HG03460 (cell line): ENCODE results near the gene FER1L5.
"Not testable (repeated sequence)": the region's sequence is repeated elsewhere in the genome, so short reads cannot be mapped to it uniquely, and the experiment has no call there.

ENCODE experiments used
- ATAC-seq: cut with Tn5 transposase; IDR thresholded peaks from one replicate; pipeline ENCODE4 v1.9.1; 2021; ENCODE audit not compliant: unreplicated experiment

FER1L5 gene

DNA sequence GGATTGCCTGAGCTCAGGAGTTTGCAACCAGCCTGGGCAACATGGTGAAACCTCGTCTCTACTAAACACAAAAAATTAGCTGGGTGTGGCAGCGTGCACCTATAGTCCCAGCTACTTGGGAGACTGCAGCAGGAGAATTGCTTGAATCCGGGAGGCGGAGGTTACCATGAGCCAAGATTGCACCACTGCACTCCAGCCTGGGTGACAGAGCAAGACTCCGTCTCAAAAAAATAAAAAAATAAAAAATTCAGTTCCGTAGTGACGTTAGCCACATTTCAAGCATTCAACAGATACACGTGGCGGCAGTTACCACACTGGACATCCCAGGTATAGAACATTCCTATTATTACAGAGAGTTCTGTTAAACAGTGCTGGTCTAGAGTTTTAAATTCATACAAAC, 8.9 kb upstream of the FER1L5 start:
- no peak for ATAC-seq

DNA sequence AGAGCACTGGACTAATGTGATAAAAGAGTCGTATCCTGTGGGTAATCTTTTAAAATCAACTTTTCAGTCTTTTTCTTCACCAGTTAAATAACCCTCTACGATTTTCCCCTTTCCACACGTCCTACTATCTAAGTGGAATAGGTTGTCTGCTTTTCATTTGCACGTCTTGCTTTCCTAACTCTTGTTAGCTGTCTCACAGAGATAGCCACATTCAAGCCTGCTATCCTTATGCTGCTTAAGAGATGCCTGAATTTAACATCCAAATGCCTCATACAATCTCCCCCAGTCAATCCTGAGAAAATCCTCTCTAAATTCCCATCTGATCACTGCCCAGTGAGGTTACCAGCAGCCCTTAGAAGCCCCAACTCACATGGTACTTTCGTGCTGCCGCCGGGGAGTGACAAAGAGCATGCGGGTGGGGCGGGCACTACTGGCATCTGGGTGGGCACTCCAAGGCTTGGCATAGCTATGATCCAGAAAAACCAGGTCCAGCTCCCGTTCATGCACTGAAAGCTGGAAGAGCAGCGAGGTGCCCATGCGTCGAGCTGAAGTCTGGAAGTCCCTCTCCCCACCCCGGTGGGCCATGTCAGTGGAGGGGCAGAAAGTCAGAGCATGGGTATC, 5.9 kb upstream of the FER1L5 start:
- ATAC-seq = no peak

DNA sequence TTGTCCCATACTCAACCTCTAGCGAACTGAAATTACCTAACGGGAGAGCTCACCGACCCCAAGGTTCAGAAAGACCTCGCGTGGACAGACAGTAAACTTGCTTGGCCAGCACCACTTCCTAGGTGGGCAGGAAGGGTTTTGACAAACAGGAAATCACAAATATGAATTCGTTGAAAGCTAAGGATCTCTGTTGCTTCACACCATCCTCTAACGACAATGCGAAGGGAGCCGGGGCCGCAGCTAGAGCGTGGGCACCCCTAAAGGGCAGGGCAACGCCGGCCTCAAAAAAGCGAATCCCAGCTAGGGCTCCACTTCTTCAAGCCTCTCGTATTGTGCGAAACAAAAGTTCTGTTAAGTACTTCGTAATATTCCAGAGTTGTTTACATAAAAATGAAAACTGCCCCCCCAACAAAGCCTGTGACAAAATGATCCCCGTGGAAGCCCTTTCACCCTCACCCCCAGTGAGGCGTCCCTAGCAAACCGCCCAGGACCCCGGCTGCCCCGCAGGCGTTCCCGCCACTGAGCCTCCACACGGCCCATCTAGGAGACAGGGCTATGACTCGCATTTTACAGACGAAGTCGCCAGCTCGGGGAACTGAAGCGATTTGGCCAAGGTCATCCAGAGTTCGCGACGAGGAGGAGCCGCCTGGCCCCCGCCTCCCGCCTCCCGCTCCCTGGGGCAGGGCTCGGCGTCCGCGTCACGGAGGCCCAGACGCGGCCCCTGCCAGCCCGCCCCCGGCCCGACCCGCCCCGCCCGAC, 5.0 kb upstream of the FER1L5 start:
- peak; percentile 75 for ATAC-seq

DNA sequence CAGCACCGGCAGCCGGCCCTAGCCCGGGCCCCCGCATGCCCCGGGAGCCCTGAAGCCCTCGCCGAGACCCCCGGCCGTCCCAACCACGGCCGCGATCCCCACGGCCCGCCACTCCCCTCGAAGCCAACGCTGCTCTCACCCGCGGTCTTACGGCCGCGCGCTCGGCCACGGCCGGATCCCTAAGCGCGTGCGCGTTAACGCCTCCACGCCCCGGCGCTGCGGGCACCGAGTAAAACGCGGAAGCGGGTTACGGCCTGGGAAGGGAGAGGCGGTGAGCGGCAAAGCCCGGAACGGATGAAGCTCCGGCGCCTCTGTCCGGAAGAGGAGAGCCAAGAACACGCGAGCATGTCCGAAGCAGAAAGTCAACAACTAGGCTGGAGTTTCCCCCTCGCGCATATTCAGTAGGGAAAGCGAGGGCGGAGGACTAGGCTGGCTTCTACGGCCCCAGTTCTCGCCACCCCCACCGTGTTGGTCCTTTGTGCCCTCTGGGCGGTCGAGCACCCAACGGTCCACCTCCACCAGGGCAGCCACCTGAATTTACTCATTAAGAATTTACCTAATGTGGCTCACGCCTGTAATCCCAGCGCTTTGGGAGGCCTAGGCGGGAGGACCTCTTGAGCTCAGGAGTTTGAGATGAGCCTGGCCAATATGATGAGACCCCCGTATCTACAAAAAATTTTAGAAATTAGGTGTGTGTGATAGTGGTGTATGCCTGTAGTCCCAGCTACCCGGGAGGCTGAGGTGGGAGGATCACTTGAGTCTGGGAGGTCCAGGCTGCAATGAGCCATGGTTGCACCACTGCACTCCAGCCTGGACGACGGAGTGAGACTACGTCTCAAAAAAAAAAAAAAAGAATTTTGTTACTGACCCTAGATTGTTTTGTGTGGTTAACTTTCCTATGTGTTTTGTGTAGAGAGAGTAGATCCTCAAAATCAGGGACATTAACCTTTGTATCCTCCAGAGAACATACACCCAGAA, 4.1 kb upstream of the FER1L5 start, which contains the start of gene KANSL3:
Gene KANSL3, minus strand, starts transcription at position 169 of the 978 bp plus-strand sequence. CDS start 1,177 bp downstream, outside the sequence.
- ATAC-seq = peak; percentile 68

DNA sequence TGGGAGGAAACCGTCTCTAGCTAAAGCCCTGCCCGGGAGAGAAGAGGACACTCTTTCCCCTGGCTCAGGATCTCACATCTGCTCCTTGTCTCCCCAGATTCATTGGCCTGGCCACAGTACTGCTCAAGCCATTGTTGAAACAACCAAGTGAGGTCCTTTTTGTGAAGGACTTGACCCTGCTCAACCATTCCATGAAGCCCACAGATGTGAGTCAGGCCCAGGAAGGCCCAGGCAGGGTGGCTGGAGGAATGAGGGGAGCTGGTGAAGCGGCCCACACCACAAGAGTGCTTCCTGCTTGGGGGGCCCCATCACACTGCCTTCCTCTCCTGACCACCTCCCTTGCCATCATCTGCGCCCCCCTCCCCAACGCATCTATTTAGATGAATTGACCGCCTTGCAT, 5.1 kb downstream of the FER1L5 start:
- no peak for ATAC-seq

DNA sequence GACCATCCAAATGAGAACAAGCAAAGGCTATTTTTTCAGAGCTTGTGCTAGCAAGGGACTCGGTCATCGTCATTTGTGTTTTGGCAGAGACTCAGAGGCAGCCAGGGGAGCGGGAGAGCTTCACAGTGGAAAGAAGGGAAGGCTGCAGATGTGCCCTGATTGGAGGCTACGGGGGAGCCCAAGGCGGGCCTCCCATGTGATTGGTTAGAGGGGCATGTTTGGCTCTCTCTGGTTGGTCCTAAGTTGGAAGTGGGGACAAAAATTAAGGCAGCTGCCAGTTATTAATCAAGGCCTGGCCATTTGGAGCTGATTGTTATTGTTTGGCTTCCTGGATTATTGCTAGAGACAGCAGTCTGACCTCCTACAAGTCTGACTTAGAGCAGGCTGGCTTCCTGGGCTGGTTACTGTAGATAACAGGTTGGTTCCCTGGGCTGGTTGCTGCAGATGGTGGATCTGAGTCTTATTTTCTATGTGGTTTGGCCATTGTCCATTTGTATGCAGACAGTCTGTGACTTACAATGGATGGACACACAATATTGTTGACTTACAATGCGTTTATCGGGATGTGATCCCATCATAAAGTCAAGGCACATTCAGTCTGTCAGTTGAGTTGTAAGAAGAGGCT, 5.9 kb downstream of the FER1L5 start:
- ATAC-seq = no peak

DNA sequence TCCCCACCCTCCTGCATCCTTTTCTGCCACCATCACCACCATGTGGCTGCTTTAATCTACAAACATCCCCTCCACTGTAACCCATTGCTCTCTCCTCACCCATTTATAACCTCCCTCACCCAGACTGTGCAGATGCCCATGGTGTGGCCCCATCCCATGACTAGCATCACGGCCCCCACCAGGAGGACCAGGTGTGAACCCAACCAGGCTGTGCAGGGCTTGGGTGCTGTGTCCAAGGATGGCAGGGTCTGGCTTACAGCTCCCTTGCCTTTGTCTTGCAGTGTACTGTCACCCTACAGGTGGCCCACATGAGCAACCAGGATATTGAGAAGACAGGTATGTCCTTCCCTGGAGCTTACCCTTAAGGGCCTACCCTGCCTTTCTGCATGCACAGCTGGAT, 6.8 kb downstream of the FER1L5 start:
- ATAC-seq = no peak

DNA sequence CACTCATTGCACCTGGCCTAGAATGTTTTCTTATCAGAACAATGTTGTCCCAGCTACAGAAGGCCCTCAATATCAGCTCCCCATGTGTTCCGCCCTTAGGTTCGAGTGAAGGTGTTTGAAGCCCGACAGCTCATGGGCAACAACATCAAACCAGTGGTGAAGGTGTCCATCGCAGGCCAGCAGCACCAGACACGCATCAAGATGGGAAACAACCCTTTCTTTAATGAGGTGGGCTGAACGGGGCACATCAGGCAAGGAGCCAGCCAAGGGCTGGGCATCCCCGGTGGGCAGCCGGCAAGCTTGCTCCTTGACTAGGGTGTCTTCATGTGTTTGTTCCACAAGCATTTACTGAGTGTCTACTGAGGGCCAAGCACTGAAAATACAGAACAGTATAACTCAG, 9.2 kb downstream of the FER1L5 start:
- no peak for ATAC-seq

DNA sequence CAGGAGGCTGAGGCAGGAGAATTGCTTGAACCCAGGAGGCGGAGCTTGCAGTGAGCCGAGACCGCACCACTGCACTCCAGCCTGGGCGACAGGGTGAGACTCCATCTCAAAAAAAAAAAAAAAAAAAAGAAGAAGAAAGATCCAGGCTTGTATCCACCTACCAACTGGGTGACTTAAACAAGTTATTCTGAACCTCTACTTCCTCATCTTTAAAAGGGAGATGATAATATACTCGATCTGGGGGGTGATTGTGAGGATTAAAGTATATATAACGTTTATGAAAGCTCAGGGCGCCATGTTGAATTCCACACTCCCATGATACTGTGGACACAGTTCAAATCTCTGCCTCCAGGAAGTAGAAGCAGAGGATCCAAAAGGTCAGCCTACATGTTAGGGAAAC, 12.2 kb downstream of the FER1L5 start:
- ATAC-seq = not testable (repeated sequence)

DNA sequence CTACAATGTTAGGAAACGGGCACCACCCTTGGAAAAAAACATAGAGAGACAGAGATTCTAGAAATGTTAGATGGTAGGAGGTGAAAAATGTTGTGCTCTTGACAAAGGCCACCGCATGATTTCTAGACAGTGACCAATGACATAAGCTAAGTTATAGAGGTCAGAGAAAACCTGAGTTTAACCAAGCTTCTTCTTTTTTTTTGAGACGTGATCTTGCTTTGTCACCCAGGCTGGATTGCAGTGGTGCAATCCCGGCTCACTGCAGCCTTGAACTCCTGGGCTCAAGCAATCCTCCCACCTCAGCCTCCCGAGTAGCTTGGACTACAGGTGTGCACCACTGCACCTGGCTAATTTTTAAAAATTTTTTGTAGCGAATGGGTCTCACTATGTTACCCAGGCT, 13.0 kb downstream of the FER1L5 start:
- no peak for ATAC-seq

DNA sequence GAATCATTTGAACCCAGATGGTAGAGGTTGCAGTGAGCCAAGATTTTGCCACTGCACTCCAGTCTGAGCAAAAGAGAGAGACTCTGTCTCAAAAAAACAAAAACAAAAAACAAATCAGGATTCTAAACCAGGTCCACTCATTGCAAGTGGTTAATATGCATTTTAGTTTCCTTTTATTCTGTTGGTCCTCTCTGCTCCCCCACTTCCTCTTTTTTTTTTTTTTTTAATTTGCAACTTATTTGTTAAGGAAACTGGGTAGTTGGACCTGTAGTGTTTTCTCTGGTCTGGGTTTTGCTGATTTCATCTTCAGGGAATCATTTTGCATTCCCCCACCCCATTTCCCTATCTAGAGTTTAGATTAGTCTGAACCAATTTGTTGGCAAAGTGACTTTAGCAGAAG, 14.0 kb downstream of the FER1L5 start:
- ATAC-seq = no peak

DNA sequence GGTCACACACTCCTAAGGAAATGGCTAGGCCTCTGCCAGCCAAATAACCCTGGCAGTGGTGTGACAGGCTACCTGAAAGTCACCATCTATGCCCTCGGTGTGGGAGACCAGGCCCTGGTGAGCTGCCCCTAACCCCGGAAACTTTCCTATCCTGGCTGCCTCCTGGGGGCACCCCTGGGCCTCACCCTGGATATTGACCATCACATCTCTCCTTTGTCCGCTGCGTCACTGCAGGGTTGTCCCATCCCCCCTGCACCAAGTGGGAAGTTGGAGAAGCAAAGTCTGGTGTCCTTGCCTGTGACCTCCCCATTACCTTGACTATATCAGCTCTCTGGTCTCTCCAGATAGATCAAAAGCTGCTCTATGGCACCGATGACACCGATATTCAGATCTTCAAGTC, 18.8 kb downstream of the FER1L5 start:
- ATAC-seq = no peak

DNA sequence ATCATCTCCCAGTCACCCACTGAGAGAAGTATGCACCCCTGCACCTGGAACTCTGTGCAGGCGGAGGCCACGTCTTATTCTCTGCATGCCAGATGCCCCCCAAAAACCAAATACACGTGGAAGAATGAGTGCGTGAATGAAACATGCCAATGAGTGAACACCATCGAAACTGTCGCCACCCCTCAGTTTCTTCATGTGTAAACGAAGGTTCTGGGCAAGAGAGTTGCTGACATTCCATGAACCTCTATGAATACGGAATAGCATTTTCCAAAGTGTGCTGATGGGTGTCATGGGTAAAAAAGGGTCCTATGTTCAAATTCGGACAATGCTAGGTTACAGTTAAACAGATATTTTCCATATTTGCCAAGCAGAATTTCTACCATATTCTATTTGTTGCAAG, 19.8 kb downstream of the FER1L5 start:
- no peak for ATAC-seq

DNA sequence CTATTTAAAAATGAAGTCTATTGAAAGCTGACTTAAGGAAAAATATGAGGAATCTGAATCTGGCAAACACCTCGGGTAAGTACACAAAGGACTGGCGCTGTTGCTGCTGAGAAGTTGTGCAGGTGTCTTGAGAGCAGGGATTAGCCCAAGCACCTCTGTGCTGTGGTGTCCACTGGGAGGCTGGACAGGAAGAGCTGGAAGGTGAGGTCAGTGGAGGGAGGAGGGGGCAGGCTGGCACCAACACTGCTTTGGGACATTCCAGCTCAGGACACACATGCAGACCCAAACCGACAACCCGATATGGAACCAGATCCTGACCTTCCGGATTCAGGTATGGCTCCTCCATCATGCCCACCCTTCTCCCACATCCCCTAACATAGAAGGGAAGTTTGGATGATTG, 20.6 kb downstream of the FER1L5 start:
- no peak for ATAC-seq

DNA sequence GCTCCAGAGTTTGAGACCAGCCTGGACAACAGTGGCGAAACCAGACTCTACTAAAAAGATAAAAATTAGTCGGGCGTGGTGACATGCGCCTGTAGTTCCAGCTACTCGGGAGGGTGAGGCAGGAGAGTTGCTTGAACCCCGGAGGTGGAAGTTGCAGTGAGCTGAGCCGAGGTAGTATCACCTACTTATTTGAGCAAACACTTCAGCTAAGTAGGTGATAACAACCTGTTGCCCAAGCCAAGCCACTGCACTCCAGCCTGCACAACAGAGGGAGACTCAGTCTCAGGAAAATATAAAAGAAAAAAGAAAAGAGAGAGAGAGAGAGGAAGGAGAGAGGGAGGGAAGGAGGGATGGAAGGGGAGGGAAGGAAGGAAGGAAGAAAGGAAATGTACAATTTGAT, 21.3 kb downstream of the FER1L5 start:
- no peak for ATAC-seq

DNA sequence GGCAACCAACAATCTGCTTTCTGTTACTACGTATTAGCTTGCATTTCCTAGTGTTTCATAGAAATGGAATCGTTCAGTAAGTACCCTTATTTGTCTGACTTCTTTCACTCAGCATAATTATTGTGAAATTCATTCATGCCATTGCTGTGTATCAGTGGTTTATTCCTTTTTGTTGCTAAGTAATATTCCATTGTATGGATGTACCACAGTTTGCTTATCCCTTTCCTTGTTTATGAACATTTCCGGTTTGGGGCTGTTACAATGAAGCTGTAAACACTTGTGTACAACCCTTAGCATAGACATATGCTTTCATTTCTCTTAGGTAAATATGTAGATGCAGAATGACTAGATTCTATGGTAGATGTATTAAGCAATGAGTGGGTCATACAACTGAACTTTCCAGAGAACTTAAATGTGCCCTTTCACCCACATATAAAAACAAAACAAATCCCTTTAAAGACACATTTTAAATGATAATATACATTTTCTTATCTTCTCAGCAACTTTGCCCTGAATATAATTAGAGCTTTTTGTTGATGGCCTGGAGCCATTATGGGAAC, 21.9 kb downstream of the FER1L5 start:
- no peak for ATAC-seq

DNA sequence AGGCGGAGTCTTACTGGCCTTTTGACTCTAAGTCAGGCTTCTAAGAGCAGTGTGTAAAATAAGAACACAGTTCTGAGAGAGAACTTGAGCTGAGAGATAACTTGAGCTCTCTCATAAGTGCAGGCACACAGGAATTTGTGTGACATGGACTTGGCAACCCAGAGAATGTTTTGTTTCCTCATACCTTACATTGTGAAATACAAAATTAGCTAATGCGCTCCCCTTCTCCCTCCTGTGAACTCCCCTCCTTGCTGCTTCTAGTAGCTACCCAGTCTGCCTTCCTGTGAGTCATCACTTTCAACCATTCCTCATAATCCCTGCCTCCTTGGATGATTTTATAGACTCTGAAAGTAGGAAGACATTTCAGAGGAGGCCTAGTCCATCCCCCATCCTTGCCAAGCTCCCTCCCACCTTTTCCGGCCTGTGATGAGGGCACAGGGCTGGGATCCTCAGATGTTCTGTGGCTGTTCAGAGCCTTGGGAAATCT, 22.6 kb downstream of the FER1L5 start:
- no peak for ATAC-seq

DNA sequence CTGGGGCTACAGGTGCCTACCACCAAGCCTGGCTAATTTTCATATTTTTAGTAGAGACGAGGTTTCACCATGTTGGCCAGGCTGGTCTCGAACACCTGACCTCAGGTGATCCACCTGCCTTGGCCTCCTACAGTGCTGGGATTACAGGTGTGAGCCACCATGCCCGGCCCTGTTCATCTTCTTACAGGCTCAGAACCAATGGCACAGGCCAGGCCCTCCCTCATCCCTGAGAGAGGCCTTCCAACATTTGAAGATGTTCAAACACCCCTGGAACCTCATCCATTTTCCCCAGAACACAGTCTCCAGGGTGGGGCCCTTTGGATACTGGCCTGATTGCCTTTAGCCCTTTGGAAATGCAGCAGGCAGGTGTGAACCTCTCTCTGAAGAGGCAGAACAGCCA, 23.2 kb downstream of the FER1L5 start:
- not testable (repeated sequence) for ATAC-seq

DNA sequence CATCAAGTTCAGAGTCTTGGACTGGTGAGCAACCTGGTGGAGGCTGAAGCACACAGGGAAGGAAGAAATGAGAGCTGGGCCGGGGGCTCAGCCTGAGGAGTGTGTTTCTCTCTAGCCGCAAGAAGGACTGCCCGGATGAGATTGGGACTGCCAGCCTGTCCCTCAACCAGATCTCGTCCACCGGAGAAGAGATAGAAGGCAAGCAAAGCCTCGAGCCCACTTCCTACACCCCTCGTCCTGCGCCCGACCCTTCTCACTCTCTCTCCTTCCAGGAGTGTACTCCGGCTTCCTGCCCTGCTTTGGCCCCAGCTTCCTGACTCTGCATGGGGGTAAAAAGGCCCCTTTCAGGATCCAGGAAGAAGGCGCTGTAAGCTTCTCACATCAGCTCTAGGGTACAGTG, 26.2 kb downstream of the FER1L5 start:
- no peak for ATAC-seq

DNA sequence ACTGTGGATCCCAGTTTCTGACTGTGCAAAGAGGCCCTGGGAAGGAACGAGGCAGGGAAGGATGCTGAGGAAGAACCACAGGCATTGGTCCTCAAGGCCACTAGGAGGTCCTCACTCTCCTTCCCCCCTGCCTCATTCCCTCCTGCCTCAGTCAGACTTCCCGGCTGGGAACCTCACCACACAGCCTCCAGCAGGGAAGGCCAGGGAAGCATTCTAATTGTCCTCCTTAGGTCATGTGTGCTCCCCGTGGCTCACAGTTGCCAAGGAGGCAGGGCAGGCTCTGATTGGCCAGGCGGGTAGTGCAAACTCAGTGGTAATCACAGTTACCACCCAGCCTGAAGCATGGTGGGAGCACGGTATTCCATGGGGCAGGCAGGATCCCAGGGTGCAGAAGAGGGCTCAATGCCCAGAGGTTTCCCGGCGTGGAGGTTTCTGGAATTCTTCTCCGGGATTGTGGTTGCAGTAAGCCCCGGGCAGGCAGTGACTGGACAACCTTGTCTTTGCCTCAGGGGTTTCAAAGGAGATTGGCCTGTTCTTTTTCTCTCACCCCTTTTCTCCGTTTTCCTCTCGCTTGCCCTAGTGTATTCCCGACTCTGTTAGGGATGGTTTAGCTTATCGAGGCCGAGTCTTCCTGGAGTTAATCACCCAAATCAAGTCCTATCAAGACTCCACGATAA, 27.1 kb downstream of the FER1L5 start:
- no peak for ATAC-seq
